Measurements from ENCODE around the gene TBC1D8. TPM values are rescaled to one million over a fixed set of nuclear protein-coding genes. Genes with fewer than 3 reads are reported as not detected.
A peak's percentile ranks its signal among the peaks of the same experiment; 100 is the strongest.

Gene TBC1D8
- total and polyA plus RNA-seq, 2 of the 13 experiments (the other 11 are each of a cell fraction or from before 2014, with no cell fraction given): 45.1 to 95.4 TPM

DNA sequence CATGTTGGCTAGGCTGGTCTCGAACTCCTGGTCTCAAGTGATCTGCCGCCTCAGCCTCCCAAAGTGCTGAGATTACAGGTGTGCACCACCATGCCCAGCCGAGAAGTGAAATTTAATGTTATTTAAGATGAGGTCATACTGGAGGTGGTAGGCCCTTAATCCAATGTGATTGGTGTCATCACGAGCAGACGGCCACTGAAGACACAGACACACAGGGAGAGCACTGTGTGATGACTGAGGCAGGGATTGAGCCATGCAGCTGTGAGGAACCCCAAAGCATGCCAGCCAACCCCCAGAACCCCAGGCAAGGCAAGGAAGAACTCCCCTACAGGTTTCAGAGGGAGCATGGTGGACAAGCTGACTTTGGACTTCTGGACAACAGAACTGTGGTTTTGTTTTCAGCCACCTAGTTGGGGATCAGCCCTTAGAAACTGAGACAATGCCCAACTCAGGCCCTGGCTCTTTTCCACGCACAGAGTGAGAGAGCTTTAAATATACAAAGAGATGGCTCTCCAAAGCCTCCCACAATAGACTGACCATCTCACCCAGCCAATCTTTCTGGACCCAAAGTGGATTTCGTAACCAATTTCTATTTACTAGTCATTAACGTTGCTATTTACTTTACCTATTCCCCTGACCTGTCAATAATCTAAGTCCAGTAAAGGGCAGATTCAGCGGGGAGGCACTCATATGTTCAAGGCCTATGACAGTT is 34.2 kb downstream of the TBC1D8 start:
- DNase-seq (ENCODE audit: low spot score): peak; percentile 100
- CTCF ChIA-PET (ENCODE audit: low intra/inter-chr PET ratio, low total read pairs): interaction anchor here (1.2 kb wide), 1 partner anchor 79 kb away, joined by 3 read pairs; no protein-coding TSS in a partner anchor
- POLR2A ChIA-PET: interaction anchor here (0.7 to 2.6 kb wide), 10 partner anchors 9 to 297 kb away, joined by 3 to 29 read pairs (median 4); partner anchors contain the start of genes RPL31 and TBC1D8
- H2AFZ ChIP-seq (ENCODE audit: low read length): no peak overlapping the region
- no TSS peak for BruUV-seq (replicated peaks)
- peak overlapping the region; percentile 83 for H3K9ac ChIP-seq (ENCODE audit: insufficient read depth, low read depth, low read length)
- peaks cover 97% of the 10 kb centered on the region for H3K4me1 ChIP-seq (ENCODE audit: insufficient read depth, low read length)
- ATAC-seq: peak; percentile 87
- in situ Hi-C loops (cut with HindIII; ENCODE audit: extremely low pct_ligation_motif_present, low pct_unique_long_range_greater_than_20kb): no loop called here
- H3K4me3 ChIP-seq (replicated peaks in 1 of 3; ENCODE audit: insufficient read depth in 1 of 3, low read depth in 2 of 3, low read length in 3 of 3): peak overlapping the region in 2 of 3 experiments; percentile 2 to 55; a peak in 3 of 6 replicates
- 31% methylated on average over 9 of the region's 9 CpGs for WGBS (ENCODE audit: low lambda C conversion rate)
- peak; percentile 70 for FAIRE-seq
- no peaks in the 10 kb centered on the region for H4K20me1 ChIP-seq (ENCODE audit: insufficient read depth, low read length)
- H3K27me3 ChIP-seq (ENCODE audit: control insufficient read depth in 1 of 2, insufficient read depth in 2 of 2, low read length in 2 of 2): no peaks in the 10 kb centered on the region
- H3K4me2 ChIP-seq (ENCODE audit: low read depth, low read length): peak overlapping the region; percentile 81
- H3K27ac ChIP-seq (ENCODE audit: extremely low read length, insufficient read depth, low read length): peak overlapping the region; percentile 100
- intact Hi-C loops (cut with micrococcal nuclease; ENCODE audit: unreplicated experiment): loop anchor here (1.0 kb wide), 3 partner anchors 11 to 79 kb away; no protein-coding TSS in a partner anchor
- peaks cover 2 to 7% of the 10 kb centered on the region in 2 experiments; a peak in 2 of 5 replicates for H3K36me3 ChIP-seq (replicated peaks in 1 of 2; ENCODE audit: control insufficient read depth in 1 of 2, insufficient read depth in 2 of 2, low read length in 2 of 2)
- peaks cover 86% of the 10 kb centered on the region for H3K79me2 ChIP-seq (ENCODE audit: insufficient read depth, low read length)
- H3K9me3 ChIP-seq (ENCODE audit: low read length): no peaks in the 10 kb centered on the region
- TF ChIP-seq ZNF607 (CRISPR knock-in tag; IDR thresholded peaks at IDR 0.05; ENCODE audit: borderline replicate concordance) (peak; percentile 53; the same call in 1 of the 2 replicates), WIZ (CRISPR knock-in tag; IDR thresholded peaks at IDR 0.05) (peak; percentile 63; the same call in 1 of the 2 replicates), ZHX2 (IDR thresholded peaks at IDR 0.05; ENCODE audit: low read depth) (peak; percentile 61; the same call in 1 of the 2 replicates), ZHX2 (CRISPR knock-in tag; IDR thresholded peaks at IDR 0.05; ENCODE audit: borderline replicate concordance) (peak; percentile 99; the same call in 1 of the 2 replicates), ZNF331 (CRISPR knock-in tag; IDR thresholded peaks at IDR 0.05) (peak; percentile 93), MBD4 (IDR thresholded peaks at IDR 0.05; ENCODE audit: borderline replicate concordance, low read length) (peak; percentile 93; the same call in 1 of the 2 replicates), BATF2 (CRISPR knock-in tag; IDR thresholded peaks at IDR 0.05) (no peak), GATAD2A (CRISPR knock-in tag; IDR thresholded peaks at IDR 0.05) (peak; percentile 98), ZNF34 (CRISPR knock-in tag; IDR thresholded peaks at IDR 0.05; ENCODE audit: borderline replicate concordance) (peak; percentile 52; the same call in 1 of the 2 replicates), SATB2 (CRISPR knock-in tag; IDR thresholded peaks at IDR 0.05) (peak; percentile 98), ZFP62 (CRISPR knock-in tag; IDR thresholded peaks at IDR 0.05) (no peak), ETV5 (CRISPR knock-in tag; IDR thresholded peaks at IDR 0.05; ENCODE audit: borderline replicate concordance) (peak; percentile 76; the same call in 1 of the 2 replicates), ZNF782 (CRISPR knock-in tag; IDR thresholded peaks at IDR 0.05; ENCODE audit: borderline replicate concordance) (peak; percentile 59; the same call in 1 of the 2 replicates), PHB2 (IDR thresholded peaks at IDR 0.05; ENCODE audit: partially characterized antibody) (no peak), THRA (CRISPR knock-in tag; IDR thresholded peaks at IDR 0.05; ENCODE audit: borderline replicate concordance) (peak; percentile 94)

Measured in HepG2 (cell line).